Subcutaneous abdominal adipose tissue (tissue), 5 donors: ENCODE results near the gene CD48.
"Not testable (repeated sequence)": the region's sequence is repeated elsewhere in the genome, so short reads cannot be mapped to it uniquely, and the experiment has no call there.

Experiments used
- H3K27ac ChIP-seq: one replicate; pipeline ENCODE4 v1.7.0; 2013; ENCODE audit warnings: low read depth, mild to moderate bottlenecking, inconsistent platforms, low read length, moderate library complexity
- H3K27me3 ChIP-seq, 5 donors: one replicate each; pipeline ENCODE4 v1.7.0; 2013; ENCODE audit warnings: low read length in 5 of 5, inconsistent platforms in 1 of 5; ENCODE audit not compliant: control insufficient read depth in 5 of 5, insufficient read depth in 4 of 5
- H3K36me3 ChIP-seq, 5 donors: one replicate each; pipeline ENCODE4 v1.7.0; 2013; ENCODE audit warnings: low read length in 5 of 5; ENCODE audit not compliant: control insufficient read depth in 5 of 5, insufficient read depth in 5 of 5
- H3K4me1 ChIP-seq, 5 donors: one replicate each; pipeline ENCODE4 v1.7.0; 2013; ENCODE audit warnings: low read length in 5 of 5, mild to moderate bottlenecking in 3 of 5, moderate library complexity in 1 of 5; ENCODE audit not compliant: control insufficient read depth in 5 of 5, insufficient read depth in 5 of 5
- H3K4me3 ChIP-seq, 5 donors: one replicate each; pipeline ENCODE4 v1.7.0; 2013; ENCODE audit warnings: low read length in 5 of 5, low read depth in 1 of 5
- H3K9ac ChIP-seq, 5 donors: one replicate each; pipeline ENCODE4 v1.7.0; 2013; ENCODE audit warnings: low read length in 5 of 5, mild to moderate bottlenecking in 4 of 5, moderate library complexity in 3 of 5
- H3K9me3 ChIP-seq, 5 donors: one replicate each; pipeline ENCODE4 v1.7.0; 2013; ENCODE audit warnings: low read length in 5 of 5; ENCODE audit not compliant: control insufficient read depth in 5 of 5
- donor health status: healthy.
- donor health status: healthy.
- donor health status: healthy.
- donor health status: healthy.
- donor health status: healthy.

CD48 gene

GRCh38 chr1:160742428-160743127 lies 31.0 kb upstream of the CD48 start:
- Histone ChIP-seq H3K36me3 (no peaks in the 10 kb centered on the region), H3K4me3 (no peak overlapping the region), H3K27me3 (no peaks in the 10 kb centered on the region), H3K4me1 (no peaks in the 10 kb centered on the region), H3K9ac (no peak overlapping the region), H3K9me3 (no peaks in the 10 kb centered on the region), H3K27ac (no peak overlapping the region)

DNA sequence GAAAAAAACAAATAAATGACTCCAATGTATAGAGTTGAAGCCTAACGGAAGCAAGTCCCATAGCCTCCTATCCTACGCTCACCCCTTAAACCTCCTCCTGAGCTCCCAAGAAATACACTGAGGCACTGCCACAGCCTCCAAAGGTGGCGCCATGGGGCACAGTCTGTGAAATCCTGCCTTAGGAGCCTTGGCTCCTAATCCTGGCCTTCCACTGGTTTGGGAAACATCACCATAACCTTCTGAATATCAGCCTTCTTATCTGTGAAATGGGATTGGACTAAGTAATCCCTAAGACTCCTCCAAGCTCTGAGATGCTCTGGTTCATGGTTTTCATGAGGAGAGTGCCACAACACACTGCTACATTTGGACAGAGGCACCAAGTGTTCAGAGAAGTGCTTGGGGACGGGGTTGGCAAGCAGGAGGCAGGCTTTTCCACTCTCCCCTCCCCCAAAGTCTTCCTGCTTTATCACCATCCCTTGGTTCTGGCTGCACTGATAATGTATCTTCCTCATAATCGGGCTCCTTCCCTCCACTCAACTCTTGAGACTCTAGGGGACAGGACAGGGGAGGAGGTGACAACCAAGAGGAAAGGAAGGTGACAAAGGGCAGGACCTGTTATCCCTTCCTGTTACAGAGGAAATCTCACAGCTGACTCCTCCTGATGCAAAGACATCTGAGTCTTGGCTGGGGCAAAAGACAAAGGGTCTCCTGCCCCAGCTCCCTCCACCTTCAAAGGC lies 30.2 kb upstream of the CD48 start:
- Histone ChIP-seq H3K36me3 (no peaks in the 10 kb centered on the region), H3K27me3 (no peaks in the 10 kb centered on the region), H3K9me3 (peaks cover 0 to 5% (median 0%) of the 10 kb centered on the region in 5 donors), H3K9ac (no peak overlapping the region), H3K4me1 (no peaks in the 10 kb centered on the region), H3K27ac (no peak overlapping the region), H3K4me3 (no peak overlapping the region)

DNA sequence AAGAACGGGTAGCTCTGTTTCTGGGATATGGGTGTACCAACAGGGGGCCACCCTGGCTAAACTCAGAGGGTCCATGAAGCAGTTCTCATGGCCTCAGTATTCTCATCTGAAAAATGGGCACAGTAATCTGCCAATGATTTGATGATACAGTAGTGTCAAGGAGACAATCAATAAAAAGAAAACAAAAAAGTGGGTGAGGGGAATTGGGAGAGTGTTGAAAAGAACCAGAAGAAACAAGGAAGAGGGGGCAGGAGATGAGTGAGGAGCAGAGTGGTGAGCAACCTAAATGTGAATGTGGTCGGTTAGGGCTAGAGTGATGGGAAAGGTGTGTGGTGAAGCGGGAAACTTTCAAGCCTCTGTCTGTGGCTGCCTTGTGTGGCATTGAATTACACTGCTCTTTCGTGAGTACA lies 29.5 kb upstream of the CD48 start:
- Histone ChIP-seq H3K27ac (no peak overlapping the region), H3K4me3 (no peak overlapping the region), H3K4me1 (no peaks in the 10 kb centered on the region)

GRCh38 chr1:160740133-160740688 lies 28.6 kb upstream of the CD48 start:
- H3K27ac ChIP-seq = no peak overlapping the region
- H3K4me3 ChIP-seq = no peak overlapping the region
- no peaks in the 10 kb centered on the region for H3K27me3 ChIP-seq
- no peaks in the 10 kb centered on the region for H3K36me3 ChIP-seq
- H3K9me3 ChIP-seq = peaks cover 0 to 5% (median 0%) of the 10 kb centered on the region in 5 donors
- no peaks in the 10 kb centered on the region for H3K4me1 ChIP-seq
- H3K9ac ChIP-seq = no peak overlapping the region

More for the DNA sequence above, 29.5 kb upstream of the CD48 start:
- no peaks in the 10 kb centered on the region for H3K27me3 ChIP-seq
- no peaks in the 10 kb centered on the region for H3K36me3 ChIP-seq
- H3K9me3 ChIP-seq = peaks cover 0 to 5% (median 0%) of the 10 kb centered on the region in 5 donors
- no peak overlapping the region for H3K9ac ChIP-seq

GRCh38 chr1:160739098-160739511 lies 27.5 kb upstream of the CD48 start, which contains the start of gene SLAMF7:
Gene SLAMF7 (plus strand): TSS chr1:160739247. CDS start chr1:160739302, 55 bp downstream.
- Histone ChIP-seq H3K4me1 (no peaks in the 10 kb centered on the region), H3K27me3 (no peaks in the 10 kb centered on the region), H3K27ac (no peak within 1 kb of the TSS), H3K9me3 (peaks cover 0 to 5% (median 3%) of the 10 kb centered on the region in 5 donors), H3K9ac (no peak within 1 kb of the TSS), H3K4me3 (no peak within 1 kb of the TSS), H3K36me3 (no peaks in the 10 kb centered on the region)

- Histone ChIP-seq H3K9ac (no peak overlapping the region), H3K36me3 (no peaks in the 10 kb centered on the region), H3K27me3 (no peaks in the 10 kb centered on the region), H3K9me3 (peaks cover 0 to 5% (median 3%) of the 10 kb centered on the region in 5 donors), H3K27ac (no peak overlapping the region), H3K4me1 (no peaks in the 10 kb centered on the region), H3K4me3 (no peak overlapping the region)
Observed at GRCh38 chr1:160738271-160738670, 26.6 kb upstream of the CD48 start.

DNA sequence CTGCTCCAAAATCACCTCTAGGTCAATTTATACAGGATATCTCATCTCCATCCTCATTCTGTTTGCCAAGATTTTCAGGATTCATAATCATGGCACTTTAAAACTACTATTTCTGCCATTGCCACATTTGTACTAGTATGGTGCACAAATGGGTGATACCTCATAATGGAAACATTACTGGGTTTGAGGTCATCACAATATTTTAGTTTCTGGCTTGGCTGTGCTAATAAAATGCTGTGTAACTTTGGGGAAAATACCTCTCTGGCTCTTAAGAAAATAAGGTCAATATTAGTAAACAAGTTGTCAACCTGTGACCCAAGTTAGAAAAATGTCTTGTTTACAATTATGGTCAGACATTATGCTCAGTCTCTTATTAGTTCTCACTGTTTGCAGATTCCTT lies 22.7 kb upstream of the CD48 start:
- Histone ChIP-seq H3K9me3 (peaks cover 0 to 5% (median 3%) of the 10 kb centered on the region in 5 donors), H3K36me3 (no peaks in the 10 kb centered on the region), H3K27ac (no peak overlapping the region), H3K4me3 (no peak overlapping the region), H3K27me3 (no peaks in the 10 kb centered on the region), H3K4me1 (no peaks in the 10 kb centered on the region), H3K9ac (no peak overlapping the region)

- H3K9ac ChIP-seq = no peak overlapping the region
- H3K4me1 ChIP-seq = no peaks in the 10 kb centered on the region
- no peak overlapping the region for H3K4me3 ChIP-seq
- H3K27me3 ChIP-seq = no peaks in the 10 kb centered on the region
- no peak overlapping the region for H3K27ac ChIP-seq
- no peaks in the 10 kb centered on the region for H3K36me3 ChIP-seq
- peaks cover 0 to 5% (median 3%) of the 10 kb centered on the region in 5 donors for H3K9me3 ChIP-seq
Observed at GRCh38 chr1:160733898-160734297, 22.3 kb upstream of the CD48 start.

DNA sequence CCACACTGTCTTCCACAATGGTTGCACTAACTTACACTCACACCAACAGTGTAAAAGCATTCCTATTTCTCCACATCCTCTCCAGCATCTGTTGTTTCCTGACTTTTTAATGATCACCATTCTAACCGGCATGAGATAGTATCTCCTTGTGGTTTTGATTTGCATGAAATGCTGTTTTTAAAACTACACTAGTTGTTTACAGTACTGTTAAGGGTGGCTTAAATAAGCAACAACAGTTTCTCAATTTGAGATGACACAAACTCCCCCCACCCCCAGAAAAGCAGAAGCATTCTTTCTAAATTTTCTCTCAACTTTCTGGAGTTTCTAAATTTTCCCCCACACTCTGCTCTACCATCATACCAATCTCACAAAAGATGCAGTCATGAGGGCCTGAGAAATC lies 20.4 kb upstream of the CD48 start:
- Histone ChIP-seq H3K36me3 (no peaks in the 10 kb centered on the region), H3K4me3 (no peak overlapping the region), H3K27ac (no peak overlapping the region), H3K9ac (no peak overlapping the region), H3K9me3 (peaks cover 0 to 5% (median 0%) of the 10 kb centered on the region in 5 donors), H3K4me1 (peaks cover 0 to 3% (median 0%) of the 10 kb centered on the region in 5 donors), H3K27me3 (no peaks in the 10 kb centered on the region)

GRCh38 chr1:160731564-160731963 lies 19.9 kb upstream of the CD48 start:
- H3K4me3 ChIP-seq, H3K9ac ChIP-seq, H3K27me3 ChIP-seq, H3K27ac ChIP-seq, H3K36me3 ChIP-seq, H3K9me3 ChIP-seq, H3K4me1 ChIP-seq: not testable (repeated sequence)
